SJSA1 (cell line): ENCODE measurements around the gene COPA. TPM values are rescaled to one million over a fixed set of nuclear protein-coding genes. Genes with fewer than 3 reads are reported as not detected.

Experiments
- DNase-seq, 2 experiments: peaks; one replicate each; pipeline ENCODE4 v3.0.0-alpha.2; 2015 to 2020; ENCODE audit warnings: low spot score in 2 of 2, low read depth in 1 of 2
- H3K27ac ChIP-seq: fragments of 250-450 bp; sonication (Bioruptor Pico); 2 replicates; pipeline ENCODE4 v1.5.1; 2020; ENCODE audit warnings: mild to moderate bottlenecking, moderate library complexity
- H3K27me3 ChIP-seq: fragments of 250-450 bp; sonication (Bioruptor Pico); replicated peaks from 2 replicates; pipeline ENCODE4 v1.5.1; 2020; ENCODE audit warnings: mild to moderate bottlenecking, moderate library complexity
- H3K36me3 ChIP-seq: fragments of 250-450 bp; sonication (Bioruptor Pico); 2 replicates; pipeline ENCODE4 v1.5.1; 2020; ENCODE audit warnings: mild to moderate bottlenecking
- H3K4me1 ChIP-seq: fragments of 250-450 bp; sonication (Bioruptor Pico); replicated peaks from 2 replicates; pipeline ENCODE4 v1.6.1; 2021; ENCODE audit warnings: mild to moderate bottlenecking
- H3K4me3 ChIP-seq: fragments of 250-450 bp; sonication (Bioruptor Pico); 2 replicates; pipeline ENCODE4 v1.5.1; 2020; ENCODE audit warnings: mild to moderate bottlenecking
- H3K9me3 ChIP-seq: fragments of 250-450 bp; sonication (Bioruptor Pico); replicated peaks from 2 replicates; pipeline ENCODE4 v1.5.1; 2020; ENCODE audit warnings: mild to moderate bottlenecking
- total RNA-seq: library from RNA; depleted of rRNA; stranded (reverse); fragments of >200 nt; shearing (Covaris generic); gene quantifications from 2 replicates; pipeline ENCODE4 v1.2.3, GENCODE V29; 2014

COPA gene
- total RNA-seq, 1 experiment from 2014 or later = 191 TPM

DNA sequence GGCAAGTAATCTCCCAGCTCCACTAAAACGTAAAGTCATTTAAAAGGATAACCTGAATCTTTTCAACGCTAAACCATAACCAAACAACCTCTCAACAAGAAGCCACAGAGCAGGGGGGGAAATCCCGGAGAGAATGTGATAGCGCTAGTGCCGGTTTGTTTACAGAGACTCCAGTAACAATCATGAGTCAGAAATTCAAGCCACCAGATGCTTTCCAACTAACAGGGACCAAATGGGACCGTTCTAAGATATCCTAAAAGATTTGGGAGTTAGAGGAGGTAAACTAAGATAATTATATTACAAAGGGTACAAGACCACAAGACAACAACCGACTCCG lies 81.5 kb downstream of the COPA start:
- Histone ChIP-seq H3K27ac (peak overlapping the region; percentile 89), H3K9me3 (no peaks in the 10 kb centered on the region), H3K36me3 (peaks cover 9% of the 10 kb centered on the region), H3K4me1 (peaks cover 13% of the 10 kb centered on the region), H3K4me3 (peak overlapping the region; percentile 75), H3K27me3 (no peaks in the 10 kb centered on the region)
- DNase-seq = peak; percentile 82 to 94

DNA sequence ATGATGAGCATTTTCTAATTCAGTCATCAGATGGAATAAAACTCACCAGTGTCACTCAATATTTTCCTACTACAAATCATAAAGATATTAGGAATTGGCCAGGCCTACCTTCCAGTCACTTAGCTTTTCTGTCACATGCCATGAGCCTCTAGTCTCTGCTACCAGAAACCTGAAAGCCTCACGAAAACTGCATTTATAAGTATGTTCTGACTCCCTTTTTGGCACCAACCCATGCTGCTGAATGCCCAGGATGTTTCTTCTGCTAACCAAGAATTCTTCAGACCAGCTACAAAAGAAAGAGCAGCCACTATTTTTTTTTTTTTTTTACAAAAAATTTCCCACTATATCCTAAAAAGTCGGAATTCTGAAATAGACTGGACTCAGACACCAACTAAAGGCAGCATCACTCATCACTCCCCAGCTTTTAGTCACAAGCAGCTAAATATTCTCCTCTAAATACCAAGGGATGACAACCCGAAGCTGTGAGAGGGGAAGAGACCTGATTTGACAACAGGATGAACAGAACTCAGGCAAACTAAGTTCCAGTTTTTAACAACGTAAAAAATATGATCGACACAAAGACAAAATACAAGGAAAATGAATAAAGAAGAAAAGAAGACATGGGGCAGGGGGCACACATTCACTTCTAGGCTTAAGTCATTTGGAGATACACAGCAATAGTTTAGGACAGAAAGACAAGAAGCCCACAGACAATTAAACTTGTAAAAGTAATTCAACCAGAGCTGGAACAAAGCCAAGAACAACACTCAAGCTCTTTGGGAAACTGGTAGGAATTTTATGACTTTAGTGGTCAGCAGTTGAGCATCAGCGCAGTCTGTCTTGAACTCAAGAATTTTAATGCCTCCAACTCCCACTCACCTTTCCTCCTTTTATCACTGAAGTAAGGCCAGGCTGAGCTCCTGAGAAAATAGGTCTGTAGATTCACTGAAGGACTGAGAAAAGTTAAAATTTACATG lies 82.4 kb downstream of the COPA start:
- Histone ChIP-seq H3K9me3 (no peaks in the 10 kb centered on the region), H3K27ac (peak overlapping the region; percentile 89), H3K36me3 (peaks cover 9% of the 10 kb centered on the region), H3K4me1 (peaks cover 13% of the 10 kb centered on the region), H3K4me3 (peak overlapping the region; percentile 75), H3K27me3 (no peaks in the 10 kb centered on the region)
- peak; percentile 60 to 87 for DNase-seq

DNA sequence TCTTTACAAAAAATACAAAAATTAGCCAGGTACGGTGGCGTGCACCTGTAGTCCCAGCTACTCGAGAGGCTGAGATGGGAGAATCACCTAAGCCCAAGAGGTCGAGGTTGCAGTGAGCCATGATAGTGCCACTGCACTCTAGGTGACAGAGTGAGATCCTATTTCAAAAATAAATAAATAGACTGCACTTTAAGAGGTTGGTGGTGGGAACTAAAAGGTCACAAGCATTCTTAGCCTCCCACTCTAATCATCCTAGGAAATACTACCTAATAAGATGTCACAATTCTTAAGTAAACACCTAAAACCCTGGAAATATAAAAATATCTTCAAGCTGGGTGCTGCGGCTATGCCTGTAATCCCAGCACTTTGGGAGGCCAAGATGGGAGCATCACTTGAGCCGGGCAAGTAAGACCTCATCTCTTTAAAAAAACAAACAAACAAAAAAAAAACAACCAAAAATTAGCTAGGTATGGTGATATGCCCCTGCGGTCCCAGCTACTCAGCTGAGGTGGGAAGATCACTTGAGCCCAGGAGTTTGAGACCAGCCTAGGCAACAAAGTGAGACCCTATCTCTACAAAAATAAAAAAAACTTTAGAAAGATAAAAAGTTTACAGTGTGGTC lies 84.8 kb downstream of the COPA start:
- no peak for DNase-seq
- no peak overlapping the region for H3K27ac ChIP-seq
- peaks cover 9% of the 10 kb centered on the region for H3K36me3 ChIP-seq
- H3K4me3 ChIP-seq = no peak overlapping the region
- H3K4me1 ChIP-seq = peaks cover 13% of the 10 kb centered on the region
- no peaks in the 10 kb centered on the region for H3K9me3 ChIP-seq
- H3K27me3 ChIP-seq = no peaks in the 10 kb centered on the region

GRCh38 chr1:160257411-160258015 lies 85.5 kb downstream of the COPA start:
- no peak overlapping the region for H3K27ac ChIP-seq
- H3K4me1 ChIP-seq = peaks cover 13% of the 10 kb centered on the region

GRCh38 chr1:160256396-160257046 lies 86.5 kb downstream of the COPA start:
- DNase-seq = no peak
- no peaks in the 10 kb centered on the region for H3K27me3 ChIP-seq
- H3K27ac ChIP-seq = no peak overlapping the region
- no peak overlapping the region for H3K4me3 ChIP-seq
- H3K36me3 ChIP-seq = peaks cover 4% of the 10 kb centered on the region
- H3K4me1 ChIP-seq = peaks cover 13% of the 10 kb centered on the region
- H3K9me3 ChIP-seq = no peaks in the 10 kb centered on the region

More at GRCh38 chr1:160257411-160258015, 85.5 kb downstream of the COPA start:
- H3K9me3 ChIP-seq = no peaks in the 10 kb centered on the region
- no peak overlapping the region for H3K4me3 ChIP-seq
- H3K36me3 ChIP-seq = peaks cover 9% of the 10 kb centered on the region
- no peaks in the 10 kb centered on the region for H3K27me3 ChIP-seq
- no peak for DNase-seq

DNA sequence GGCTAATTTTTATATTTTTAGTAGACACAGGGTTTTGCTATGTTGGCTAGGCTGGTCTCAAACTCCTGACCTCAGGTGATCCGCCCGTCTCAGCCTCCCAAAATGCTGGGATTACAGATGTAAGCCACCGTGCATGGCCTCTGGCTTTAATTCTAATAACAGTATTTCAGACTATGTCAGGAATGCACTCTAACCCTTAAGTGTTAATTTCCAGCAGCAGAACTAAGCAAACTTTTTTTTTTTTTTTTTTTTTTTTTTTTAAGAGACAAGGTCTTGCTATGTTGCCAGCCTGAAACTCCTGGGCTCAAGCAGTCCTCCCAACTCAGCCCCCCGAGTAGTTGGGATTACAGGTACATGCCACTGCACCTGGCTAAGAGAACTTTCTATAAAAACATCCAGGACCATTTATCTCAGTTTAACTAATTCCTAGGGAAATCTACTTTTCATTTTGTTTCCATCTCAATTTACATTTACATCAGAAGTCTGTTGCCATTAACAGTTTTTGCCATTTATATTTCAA lies 87.2 kb downstream of the COPA start:
- no peak for DNase-seq
- H3K27me3 ChIP-seq = no peaks in the 10 kb centered on the region
- H3K27ac ChIP-seq = no peak overlapping the region
- H3K4me3 ChIP-seq = no peak overlapping the region
- H3K9me3 ChIP-seq = no peaks in the 10 kb centered on the region
- peaks cover 7% of the 10 kb centered on the region for H3K4me1 ChIP-seq
- peaks cover 4% of the 10 kb centered on the region for H3K36me3 ChIP-seq

- H3K27ac ChIP-seq = no peak overlapping the region
Observed at GRCh38 chr1:160251687-160252526, 91.1 kb downstream of the COPA start.

DNA sequence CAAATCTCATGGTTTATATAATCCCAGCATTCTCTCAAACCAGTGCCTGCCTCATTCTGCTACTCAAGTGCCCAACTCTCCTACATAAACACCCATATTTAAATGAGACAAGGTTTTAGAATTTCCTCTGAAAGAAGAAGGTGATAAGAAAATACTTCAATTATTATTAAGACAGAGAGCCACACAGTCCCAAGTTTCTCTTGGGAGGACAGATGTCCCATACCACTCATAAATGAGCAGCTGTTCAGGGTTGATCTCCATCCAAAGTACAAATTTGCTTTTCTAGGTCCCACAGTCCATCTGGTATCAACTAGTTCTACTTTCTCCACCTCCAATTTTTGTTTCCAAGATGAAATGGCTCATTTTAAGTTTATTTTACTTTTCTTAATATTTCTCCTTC lies 92.0 kb downstream of the COPA start:
- no peaks in the 10 kb centered on the region for H3K27me3 ChIP-seq
- H3K27ac ChIP-seq = no peak overlapping the region
- H3K9me3 ChIP-seq = no peaks in the 10 kb centered on the region
- H3K4me3 ChIP-seq = no peak overlapping the region
- no peaks in the 10 kb centered on the region; the same call in 1 of the 2 replicates for H3K36me3 ChIP-seq
- peaks cover 15% of the 10 kb centered on the region for H3K4me1 ChIP-seq
- no peak for DNase-seq

More at GRCh38 chr1:160251687-160252526, 91.1 kb downstream of the COPA start:
- Histone ChIP-seq H3K9me3 (no peaks in the 10 kb centered on the region), H3K4me3 (no peak overlapping the region), H3K36me3 (no peaks in the 10 kb centered on the region; the same call in 1 of the 2 replicates), H3K27me3 (no peaks in the 10 kb centered on the region), H3K4me1 (peaks cover 15% of the 10 kb centered on the region)
- peak; percentile 46 to 69 for DNase-seq

GRCh38 chr1:160247053-160247452 lies 96.0 kb downstream of the COPA start:
- H3K27ac ChIP-seq = no peak overlapping the region
- H3K36me3 ChIP-seq = peaks cover 15% of the 10 kb centered on the region
- H3K27me3 ChIP-seq = no peaks in the 10 kb centered on the region
- H3K9me3 ChIP-seq = no peaks in the 10 kb centered on the region
- DNase-seq = no peak
- H3K4me3 ChIP-seq = no peak overlapping the region
- peaks cover 15% of the 10 kb centered on the region for H3K4me1 ChIP-seq

GRCh38 chr1:160245434-160245833 lies 97.6 kb downstream of the COPA start:
- DNase-seq = no peak
- peaks cover 15% of the 10 kb centered on the region for H3K4me1 ChIP-seq
- no peak overlapping the region for H3K4me3 ChIP-seq
- no peak overlapping the region for H3K27ac ChIP-seq
- no peaks in the 10 kb centered on the region for H3K27me3 ChIP-seq
- peaks cover 26% of the 10 kb centered on the region for H3K36me3 ChIP-seq
- no peaks in the 10 kb centered on the region for H3K9me3 ChIP-seq

DNA sequence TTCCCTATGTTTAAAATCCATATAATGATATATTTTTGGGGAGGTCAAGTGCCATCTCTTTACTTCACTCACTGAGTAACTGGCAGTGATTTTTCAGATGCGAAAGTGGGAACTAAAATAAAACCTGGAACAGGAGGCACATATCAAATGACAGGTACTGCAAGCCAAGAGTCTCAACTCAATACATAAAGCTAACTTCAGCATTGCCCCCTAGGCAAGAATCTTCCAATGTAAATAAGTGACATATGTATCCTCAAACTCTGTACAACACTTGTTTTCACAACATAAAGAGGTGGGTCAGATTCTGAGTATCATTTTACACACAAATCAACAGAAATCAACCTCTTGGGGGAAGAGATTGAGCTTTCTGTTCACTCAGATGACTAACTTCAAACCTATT lies 98.8 kb downstream of the COPA start:
- Histone ChIP-seq H3K4me1 (peaks cover 5% of the 10 kb centered on the region), H3K27me3 (no peaks in the 10 kb centered on the region), H3K36me3 (peaks cover 36% of the 10 kb centered on the region), H3K4me3 (no peak overlapping the region), H3K27ac (no peak overlapping the region), H3K9me3 (no peaks in the 10 kb centered on the region)
- no peak for DNase-seq

- H3K27me3 ChIP-seq = no peaks in the 10 kb centered on the region
- H3K27ac ChIP-seq = no peak overlapping the region
- no peak overlapping the region for H3K4me3 ChIP-seq
- H3K4me1 ChIP-seq = peaks cover under 1% of the 10 kb centered on the region
- peaks cover 37% of the 10 kb centered on the region for H3K36me3 ChIP-seq
- DNase-seq = no peak
- H3K9me3 ChIP-seq = no peaks in the 10 kb centered on the region
Observed at GRCh38 chr1:160243767-160244166, 99.3 kb downstream of the COPA start.
